GM12878 (cell line): ENCODE results near the gene CDH16. TPM values are rescaled to one million over a fixed set of nuclear protein-coding genes. Genes with fewer than 3 reads are reported as not detected.
A peak's percentile ranks its signal among the peaks of the same experiment; 100 is the strongest.

Experiments
- ATF2 ChIP-seq: IDR thresholded peaks from 2 replicates; pipeline ENCODE4 v1.6.1; 2012; ENCODE audit warnings: low read length, inconsistent platforms
- BMI1 ChIP-seq: fragments of 450-650 bp; IDR thresholded peaks from 2 replicates; pipeline ENCODE4 v1.6.1; 2016; ENCODE audit warnings: mild to moderate bottlenecking, moderate library complexity, borderline replicate concordance
- E2F8 ChIP-seq: fragments of 450-650 bp; IDR thresholded peaks from 2 replicates; pipeline ENCODE4 v1.6.1; 2018; ENCODE audit warnings: mild to moderate bottlenecking, low read depth, moderate library complexity; ENCODE audit not compliant: partially characterized antibody
- GABPA ChIP-seq: IDR thresholded peaks from 2 replicates; pipeline ENCODE4 v1.6.1; 2014; ENCODE audit warnings: antibody characterized with exemption, low read depth, mild to moderate bottlenecking, inconsistent platforms
- IKZF1 ChIP-seq: fragments of 450-650 bp; conservative IDR thresholded peaks from 2 replicates; pipeline ENCODE4 v1.6.1; 2017; ENCODE audit warnings: antibody characterized with exemption, mild to moderate bottlenecking
- IKZF2 ChIP-seq, 2 experiments: fragments of 450-650 bp; IDR thresholded peaks; 2 replicates each; pipeline ENCODE4 v1.6.1; 2017; ENCODE audit warnings: mild to moderate bottlenecking in 2 of 2, moderate library complexity in 2 of 2
- IRF3 ChIP-seq: fragments of 450-650 bp; IDR thresholded peaks from 2 replicates; pipeline ENCODE4 v1.6.1; 2014; ENCODE audit warnings: mild to moderate bottlenecking
- KLF5 ChIP-seq: fragments of 450-650 bp; IDR thresholded peaks from 2 replicates; pipeline ENCODE4 v1.6.1; 2014; ENCODE audit warnings: mild to moderate bottlenecking; ENCODE audit not compliant: partially characterized antibody
- MXI1 ChIP-seq: fragments of 150-350 bp; IDR thresholded peaks from 2 replicates; pipeline ENCODE4 v1.6.1; 2011; ENCODE audit warnings: low read depth, mild to moderate bottlenecking, inconsistent platforms, low read length, improper control_type of control experiment
- NR2C1 ChIP-seq: fragments of 450-650 bp; IDR thresholded peaks from 2 replicates; pipeline ENCODE4 v1.6.1; 2017; ENCODE audit warnings: antibody characterized with exemption, mild to moderate bottlenecking, moderate library complexity
- PAX8 ChIP-seq: fragments of 450-650 bp; IDR thresholded peaks from 2 replicates; pipeline ENCODE4 v1.6.1; 2017; ENCODE audit warnings: mild to moderate bottlenecking, moderate library complexity
- RAD21 ChIP-seq: IDR thresholded peaks from 2 replicates; pipeline ENCODE4 v1.6.1; 2011; ENCODE audit warnings: mild to moderate bottlenecking, low read depth, low read length, moderate library complexity; ENCODE audit not compliant: insufficient read depth
- RB1 ChIP-seq: fragments of 450-650 bp; formaldehyde crosslinking; IDR thresholded peaks from 2 replicates; pipeline ENCODE4 v1.6.1; 2017; ENCODE audit warnings: mild to moderate bottlenecking, borderline replicate concordance
- SRF ChIP-seq, 2 experiments: IDR thresholded peaks; 2 replicates each; pipeline ENCODE4 v1.6.1; 2011; ENCODE audit warnings: low read depth in 2 of 2, low read length in 2 of 2, mild to moderate bottlenecking in 1 of 2, moderate library complexity in 1 of 2
- SUZ12 ChIP-seq: fragments of 200-600 bp; sonication (generic); IDR thresholded peaks from one replicate; pipeline ENCODE4 v1.6.1; 2018; ENCODE audit warnings: antibody characterized with exemption, mild to moderate bottlenecking; ENCODE audit not compliant: unreplicated experiment
- YY1 ChIP-seq: IDR thresholded peaks from 2 replicates; pipeline ENCODE4 v1.6.1; 2011; ENCODE audit warnings: low read depth, mild to moderate bottlenecking, low read length
- ZNF207 ChIP-seq: fragments of 450-650 bp; IDR thresholded peaks from 2 replicates; pipeline ENCODE4 v1.6.1; 2014; ENCODE audit warnings: antibody characterized with exemption, mild to moderate bottlenecking, borderline replicate concordance
- ZNF687 ChIP-seq: fragments of 450-650 bp; IDR thresholded peaks from 2 replicates; pipeline ENCODE4 v1.6.1; 2017; ENCODE audit warnings: mild to moderate bottlenecking, moderate library complexity
- polyA plus RNA-seq, 11 experiments: library from polyadenylated mRNA; depleted of rRNA in 4 of 11; unstranded in 6 of 11; stranded (reverse) in 5 of 11; fragments of >200 nt; fragmentation: Nextera tagmentation in 4 of 11; fragmentation: Illumina TruSeq in 1 of 11; extraction: Ambion mirVana in 4 of 11; extraction: Trizol in 1 of 11; gene quantifications; 1 replicate in 1 of 11; 2 replicates in 10 of 11; pipeline versions ENCODE4 v1.2.1 to v1.2.3, GENCODE V29; 2011 to 2016; ENCODE audit warnings: inconsistent platforms in 2 of 11, missing spikeins in 2 of 11, low read depth in 1 of 11
- total RNA-seq, 4 experiments: library from RNA; depleted of rRNA in 3 of 4; stranded (reverse); fragments of >200 nt in 3 of 4; fragmentation: Illumina TruSeq in 1 of 4; extraction: Trizol in 1 of 4; gene quantifications; 2 replicates each; pipeline versions ENCODE4 v1.2.1 to v1.2.3, GENCODE V29; 2013 to 2021

Gene CDH16
- total and polyA plus RNA-seq, 10 of the 15 experiments (the other 5 are each of a cell fraction or from before 2014, with no cell fraction given), result 0.05 TPM; not detected in 9

- 0 out of 2 replicates have a peak, but pooled peaks have one; percentile 43 for TF ChIP-seq RB1
- no peak for TF ChIP-seq ZNF687
- no peak for TF ChIP-seq BMI1
- TF ChIP-seq IKZF1, result peak; percentile 88
- no peak for TF ChIP-seq KLF5
- no peak for TF ChIP-seq ZNF207
- TF ChIP-seq IRF3, result no peak
- TF ChIP-seq E2F8, result no peak
- TF ChIP-seq PAX8, result no peak
- no peak for TF ChIP-seq SRF (IDR thresholded peaks at IDR 0.05; ENCODE audit: low read depth in 2 of 2, low read length in 2 of 2)
- no peak for TF ChIP-seq RAD21
- peak; percentile 32; the same call in 1 of the 2 replicates for TF ChIP-seq YY1
- no peak for TF ChIP-seq ATF2
- no peak for TF ChIP-seq MXI1
- no peak for TF ChIP-seq GABPA
- 0 out of 2 replicates have a peak, but pooled peaks have one; percentile 28 for TF ChIP-seq NR2C1
- no peak for TF ChIP-seq SUZ12
- no peak for TF ChIP-seq IKZF2 (IDR thresholded peaks at IDR 0.05)
Measured at GRCh38 chr16:66924527-66925321, 6.0 kb upstream of the CDH16 start (continued).
